ENCODE data around the gene RSBN1. TPM values are rescaled to one million over a fixed set of nuclear protein-coding genes. Genes with fewer than 3 reads are reported as not detected.

Gene RSBN1
- polyA plus RNA-seq, 1 of the 3 experiments (the other 2 are of a cell fraction) = 4.0 TPM

DNA sequence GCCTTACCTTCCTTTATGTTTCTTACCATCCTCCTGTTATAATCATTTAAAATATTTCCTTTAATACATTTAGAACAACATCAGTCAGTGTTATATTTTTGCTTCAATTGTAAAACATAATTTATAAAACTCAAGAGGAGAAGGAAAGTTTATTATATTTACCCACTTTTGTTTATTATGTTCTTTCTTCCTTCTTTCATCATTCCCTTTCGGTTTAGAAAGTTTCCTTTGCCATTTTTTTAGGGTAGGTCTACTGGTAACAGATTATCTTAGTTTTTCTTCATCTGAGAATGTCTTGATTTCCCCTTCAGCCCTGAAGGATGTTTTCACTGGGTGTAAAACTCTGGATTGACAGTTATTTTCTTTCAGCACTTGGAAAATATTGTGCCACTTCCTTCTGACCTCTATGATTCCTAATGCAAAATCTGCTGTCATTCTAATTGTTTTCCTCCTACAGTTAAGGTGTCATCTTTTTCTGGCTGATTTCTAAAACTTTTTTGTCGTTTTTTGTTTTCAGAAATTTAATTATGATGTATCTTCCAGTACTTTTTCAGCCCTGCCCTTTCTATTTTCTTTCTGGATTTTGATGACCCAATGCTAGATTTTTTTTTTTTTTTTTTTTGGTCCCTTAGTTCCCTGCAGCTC lies 34.2 kb upstream of the RSBN1 start:
- no peak overlapping the region for H2AFZ ChIP-seq (ENCODE audit: low read depth)
- WGBS (ENCODE audit: low lambda C conversion rate) = 36% methylated on average over 2 of the region's 2 CpGs
- POLR2A ChIA-PET = no interaction called here

DNA sequence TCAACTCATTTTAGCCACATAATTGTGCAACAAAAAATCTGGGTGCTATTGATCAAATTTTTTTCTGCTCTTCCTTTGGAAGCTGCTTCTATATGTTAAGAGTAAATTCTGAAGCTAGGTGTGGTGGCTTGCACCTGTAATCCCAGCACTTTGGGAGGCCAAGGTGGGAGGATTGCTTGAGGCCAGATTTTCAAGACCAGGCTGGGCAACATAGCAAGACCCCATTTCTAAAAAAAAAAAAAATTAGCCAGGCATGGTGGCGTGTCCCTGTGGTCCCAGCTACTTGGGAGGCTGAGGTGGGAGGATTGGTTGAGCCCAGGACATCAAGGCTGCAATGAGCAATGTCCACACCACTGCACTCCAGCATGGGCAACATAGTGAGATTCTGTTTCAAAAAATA lies 24.3 kb upstream of the RSBN1 start:
- H3F3A ChIP-seq (replicated peaks; ENCODE audit: insufficient read depth) = no peaks in the 10 kb centered on the region
- CTCF ChIA-PET = interaction anchor here (0.6 to 2.4 kb wide), 18 partner anchors 14 to 446 kb away, joined by 3 to 14 read pairs (median 5); partner anchors contain the start of genes AP4B1 and OLFML3
- H3K4me3 ChIP-seq (ENCODE audit: low read depth in 2 of 2, low read length in 1 of 2) = no peak overlapping the region
- H2AFZ ChIP-seq (ENCODE audit: low read depth) = no peak overlapping the region; the same call in 1 of the 2 replicates
- no peaks in the 10 kb centered on the region for H3K79me2 ChIP-seq (ENCODE audit: insufficient read depth)
- DNase-seq = no peak
- no peaks in the 10 kb centered on the region for H3K36me3 ChIP-seq (replicated peaks in 1 of 2; ENCODE audit: control insufficient read depth in 1 of 2, insufficient read depth in 2 of 2, low read length in 1 of 2)
- H3K27ac ChIP-seq (ENCODE audit: low read depth in 2 of 2, low read length in 1 of 2) = no peak overlapping the region
- no peaks in the 10 kb centered on the region for H3K27me3 ChIP-seq (ENCODE audit: insufficient read depth)
- no peak overlapping the region for H3K4me2 ChIP-seq
- H3K4me1 ChIP-seq (ENCODE audit: control insufficient read depth in 1 of 2, insufficient read depth in 2 of 2, low read depth in 1 of 2, low read length in 1 of 2) = 0 out of 4 replicates have a peak, but pooled peaks cover 0 to under 1% of the 10 kb centered on the region in 2 experiments
- no peaks in the 10 kb centered on the region for H3K9me3 ChIP-seq
- no peaks in the 10 kb centered on the region for H4K20me1 ChIP-seq (ENCODE audit: insufficient read depth)
- no peak overlapping the region for H3K9ac ChIP-seq
- POLR2A ChIA-PET = no interaction called here
- 71% methylated on average over 1 of the region's 1 CpG for WGBS (ENCODE audit: low lambda C conversion rate)
- no peaks in the 10 kb centered on the region for H3K9me2 ChIP-seq
- TF ChIP-seq RAD21 (IDR thresholded peaks at IDR 0.05; ENCODE audit: low read length) (no peak), SMC3 (IDR thresholded peaks at IDR 0.05; ENCODE audit: low read depth, low read length) (no peak), SIN3A (IDR thresholded peaks at IDR 0.05; ENCODE audit: borderline replicate concordance, low read depth, low read length) (no peak), RFX5 (IDR thresholded peaks at IDR 0.05; ENCODE audit: low read length) (no peak), TEAD4 (IDR thresholded peaks at IDR 0.05; ENCODE audit: borderline replicate concordance, insufficient read depth) (no peak), JUND (IDR thresholded peaks at IDR 0.05) (no peak), YY1 (IDR thresholded peaks at IDR 0.05; ENCODE audit: low read depth) (no peak), TAF1 (IDR thresholded peaks at IDR 0.05; ENCODE audit: borderline replicate concordance, low read depth, low read length) (no peak)
- TF ChIP-seq, protein P1, sequence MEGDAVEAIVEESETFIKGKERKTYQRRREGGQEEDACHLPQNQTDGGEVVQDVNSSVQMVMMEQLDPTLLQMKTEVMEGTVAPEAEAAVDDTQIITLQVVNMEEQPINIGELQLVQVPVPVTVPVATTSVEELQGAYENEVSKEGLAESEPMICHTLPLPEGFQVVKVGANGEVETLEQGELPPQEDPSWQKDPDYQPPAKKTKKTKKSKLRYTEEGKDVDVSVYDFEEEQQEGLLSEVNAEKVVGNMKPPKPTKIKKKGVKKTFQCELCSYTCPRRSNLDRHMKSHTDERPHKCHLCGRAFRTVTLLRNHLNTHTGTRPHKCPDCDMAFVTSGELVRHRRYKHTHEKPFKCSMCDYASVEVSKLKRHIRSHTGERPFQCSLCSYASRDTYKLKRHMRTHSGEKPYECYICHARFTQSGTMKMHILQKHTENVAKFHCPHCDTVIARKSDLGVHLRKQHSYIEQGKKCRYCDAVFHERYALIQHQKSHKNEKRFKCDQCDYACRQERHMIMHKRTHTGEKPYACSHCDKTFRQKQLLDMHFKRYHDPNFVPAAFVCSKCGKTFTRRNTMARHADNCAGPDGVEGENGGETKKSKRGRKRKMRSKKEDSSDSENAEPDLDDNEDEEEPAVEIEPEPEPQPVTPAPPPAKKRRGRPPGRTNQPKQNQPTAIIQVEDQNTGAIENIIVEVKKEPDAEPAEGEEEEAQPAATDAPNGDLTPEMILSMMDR (IDR thresholded peaks at IDR 0.05) = no peak
- TF ChIP-seq, protein P2, sequence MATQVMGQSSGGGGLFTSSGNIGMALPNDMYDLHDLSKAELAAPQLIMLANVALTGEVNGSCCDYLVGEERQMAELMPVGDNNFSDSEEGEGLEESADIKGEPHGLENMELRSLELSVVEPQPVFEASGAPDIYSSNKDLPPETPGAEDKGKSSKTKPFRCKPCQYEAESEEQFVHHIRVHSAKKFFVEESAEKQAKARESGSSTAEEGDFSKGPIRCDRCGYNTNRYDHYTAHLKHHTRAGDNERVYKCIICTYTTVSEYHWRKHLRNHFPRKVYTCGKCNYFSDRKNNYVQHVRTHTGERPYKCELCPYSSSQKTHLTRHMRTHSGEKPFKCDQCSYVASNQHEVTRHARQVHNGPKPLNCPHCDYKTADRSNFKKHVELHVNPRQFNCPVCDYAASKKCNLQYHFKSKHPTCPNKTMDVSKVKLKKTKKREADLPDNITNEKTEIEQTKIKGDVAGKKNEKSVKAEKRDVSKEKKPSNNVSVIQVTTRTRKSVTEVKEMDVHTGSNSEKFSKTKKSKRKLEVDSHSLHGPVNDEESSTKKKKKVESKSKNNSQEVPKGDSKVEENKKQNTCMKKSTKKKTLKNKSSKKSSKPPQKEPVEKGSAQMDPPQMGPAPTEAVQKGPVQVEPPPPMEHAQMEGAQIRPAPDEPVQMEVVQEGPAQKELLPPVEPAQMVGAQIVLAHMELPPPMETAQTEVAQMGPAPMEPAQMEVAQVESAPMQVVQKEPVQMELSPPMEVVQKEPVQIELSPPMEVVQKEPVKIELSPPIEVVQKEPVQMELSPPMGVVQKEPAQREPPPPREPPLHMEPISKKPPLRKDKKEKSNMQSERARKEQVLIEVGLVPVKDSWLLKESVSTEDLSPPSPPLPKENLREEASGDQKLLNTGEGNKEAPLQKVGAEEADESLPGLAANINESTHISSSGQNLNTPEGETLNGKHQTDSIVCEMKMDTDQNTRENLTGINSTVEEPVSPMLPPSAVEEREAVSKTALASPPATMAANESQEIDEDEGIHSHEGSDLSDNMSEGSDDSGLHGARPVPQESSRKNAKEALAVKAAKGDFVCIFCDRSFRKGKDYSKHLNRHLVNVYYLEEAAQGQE (IDR thresholded peaks at IDR 0.05; ENCODE audit: low read depth, low read length) = no peak

More for the DNA sequence above, 34.2 kb upstream of the RSBN1 start:
- Histone ChIP-seq H3K4me2 (no peak overlapping the region), H3K4me1 (ENCODE audit: control insufficient read depth in 1 of 2, insufficient read depth in 2 of 2, low read depth in 1 of 2, low read length in 1 of 2) (peaks cover 0 to 4% of the 10 kb centered on the region in 2 experiments; a peak in 1 of 4 replicates), H3K9me2 (no peaks in the 10 kb centered on the region), H3K27ac (ENCODE audit: low read depth in 2 of 2, low read length in 1 of 2) (no peak overlapping the region), H3K9me3 (peaks cover 11% of the 10 kb centered on the region), H3K9ac (no peak overlapping the region), H3K27me3 (ENCODE audit: insufficient read depth) (no peaks in the 10 kb centered on the region), H3K4me3 (ENCODE audit: low read depth in 2 of 2, low read length in 1 of 2) (no peak overlapping the region), H3F3A (replicated peaks; ENCODE audit: insufficient read depth) (peaks cover 4% of the 10 kb centered on the region), H3K36me3 (replicated peaks in 1 of 2; ENCODE audit: control insufficient read depth in 1 of 2, insufficient read depth in 2 of 2, low read length in 1 of 2) (no peaks in the 10 kb centered on the region), H3K79me2 (ENCODE audit: insufficient read depth) (no peaks in the 10 kb centered on the region), H4K20me1 (ENCODE audit: insufficient read depth) (no peaks in the 10 kb centered on the region)
- DNase-seq = no peak
- CTCF ChIA-PET = no interaction called here
- no peak for TF ChIP-seq EP300 (IDR thresholded peaks at IDR 0.05; ENCODE audit: borderline replicate concordance in 1 of 2, low read depth in 1 of 2, low read length in 1 of 2)
- TF ChIP-seq, protein P3, sequence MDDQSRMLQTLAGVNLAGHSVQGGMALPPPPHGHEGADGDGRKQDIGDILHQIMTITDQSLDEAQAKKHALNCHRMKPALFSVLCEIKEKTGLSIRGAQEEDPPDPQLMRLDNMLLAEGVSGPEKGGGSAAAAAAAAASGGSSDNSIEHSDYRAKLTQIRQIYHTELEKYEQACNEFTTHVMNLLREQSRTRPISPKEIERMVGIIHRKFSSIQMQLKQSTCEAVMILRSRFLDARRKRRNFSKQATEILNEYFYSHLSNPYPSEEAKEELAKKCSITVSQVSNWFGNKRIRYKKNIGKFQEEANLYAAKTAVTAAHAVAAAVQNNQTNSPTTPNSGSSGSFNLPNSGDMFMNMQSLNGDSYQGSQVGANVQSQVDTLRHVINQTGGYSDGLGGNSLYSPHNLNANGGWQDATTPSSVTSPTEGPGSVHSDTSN (IDR thresholded peaks at IDR 0.05) = no peak
- TF ChIP-seq NFIC (IDR thresholded peaks at IDR 0.05; ENCODE audit: borderline replicate concordance) = no peak
- TF ChIP-seq, protein P4, sequence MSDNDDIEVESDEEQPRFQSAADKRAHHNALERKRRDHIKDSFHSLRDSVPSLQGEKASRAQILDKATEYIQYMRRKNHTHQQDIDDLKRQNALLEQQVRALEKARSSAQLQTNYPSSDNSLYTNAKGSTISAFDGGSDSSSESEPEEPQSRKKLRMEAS (IDR thresholded peaks at IDR 0.05; ENCODE audit: low read depth) = no peak
- TF ChIP-seq, protein P1 (IDR thresholded peaks at IDR 0.05) = no peak
